Transverse colon (tissue), 4 donors: ENCODE results near the gene POLRMT. TPM values are rescaled to one million over a fixed set of nuclear protein-coding genes. Genes with fewer than 3 reads are reported as not detected.
A peak's percentile ranks its signal among the peaks of the same experiment; 100 is the strongest.

Experiments used
- DNase-seq: peaks from one replicate; pipeline ENCODE4 v3.0.0-alpha.2; 2019
- H3K27ac ChIP-seq, 4 donors: fragments of 200-600 bp; sonication (generic); 2 replicates each; pipeline ENCODE4 v1.5.1; 2016 to 2018; ENCODE audit warnings: inconsistent platforms in 4 of 4
- H3K27me3 ChIP-seq: fragments of 200-600 bp; sonication (generic); 2 replicates; pipeline ENCODE4 v1.5.1; 2017; ENCODE audit warnings: inconsistent platforms
- H3K36me3 ChIP-seq, 4 donors: fragments of 200-600 bp; sonication (generic); 2 replicates each; pipeline ENCODE4 v1.5.1; 2017 to 2019; ENCODE audit warnings: inconsistent platforms in 4 of 4
- H3K4me1 ChIP-seq, 4 donors: fragments of 200-600 bp; sonication (generic); 2 replicates each; pipeline ENCODE4 v1.5.1; 2017 to 2020; ENCODE audit warnings: inconsistent platforms in 4 of 4
- H3K4me3 ChIP-seq, 4 donors: fragments of 200-600 bp; sonication (generic); 1 replicate in 1 of 4; 2 replicates in 3 of 4; pipeline versions ENCODE4 v1.5.1 to v1.6.1; 2017 to 2019; ENCODE audit warnings: inconsistent platforms in 4 of 4
- H3K9me3 ChIP-seq, 2 donors: fragments of 200-600 bp; sonication (generic); 2 replicates each; pipeline ENCODE4 v1.5.1; 2017 to 2019; ENCODE audit warnings: inconsistent platforms in 2 of 2
- CTCF ChIP-seq, 5 experiments: fragments of 200-600 bp in 3 of 5; fragments of 450-650 bp in 2 of 5; sonication (generic) in 3 of 5; IDR thresholded peaks; 1 replicate in 2 of 5; 2 replicates in 3 of 5; pipeline ENCODE4 v1.5.1; 2016 to 2017; ENCODE audit warnings: antibody characterized with exemption in 5 of 5, inconsistent platforms in 3 of 5, mild to moderate bottlenecking in 2 of 5, moderate library complexity in 1 of 5
- EP300 ChIP-seq: sonication (generic); formaldehyde crosslinking; IDR thresholded peaks from one replicate; pipeline ENCODE4 v1.6.1; 2017; ENCODE audit warnings: antibody characterized with exemption, low read depth
- POLR2A ChIP-seq: fragments of 450-650 bp; IDR thresholded peaks from one replicate; pipeline ENCODE4 v1.6.1; 2016; ENCODE audit warnings: antibody characterized with exemption, mild to moderate bottlenecking, moderate library complexity
- POLR2AphosphoS5 ChIP-seq, 3 donors: sonication (generic); formaldehyde crosslinking; IDR thresholded peaks; one replicate each; pipeline ENCODE4 v1.6.1; 2016; ENCODE audit warnings: antibody characterized with exemption in 3 of 3
- WGBS, 2 donors: methylation state at CpG; one replicate each; pipeline ENCODE4 v1.1.5; 2018; ENCODE audit warnings: low coverage in 1 of 2; 5-methylcytosine and 5-hydroxymethylcytosine counted together
- in situ Hi-C, 4 donors: fragments of 200-750 bp; cut with MboI; loops; one replicate each; pipeline versions ENCODE4 v1.15.0 to v1.15.1; 2017; ENCODE audit warnings: low sequenced_read_pairs in 3 of 4, low pct_ligation_motif_present in 1 of 4, low pct_unique_long_range_greater_than_20kb in 1 of 4
- intact Hi-C: fragments of 100-400 bp; cut with DNase I; formaldehyde crosslinking; loops from one replicate; pipeline ENCODE4 v1.15.1; 2023; ENCODE audit warnings: low total_unique reads
- total RNA-seq, 4 donors: library from RNA; depleted of rRNA; stranded (reverse); fragments of >200 nt; gene quantifications; one replicate each; pipeline ENCODE4 v1.1.0, GENCODE V29; 2016

Gene POLRMT
- total RNA-seq, 4 donors from 2014 or later, result 45.9 to 114 (median 63.9) TPM

GRCh38 chr19:593055-593454, 40.3 kb downstream of the POLRMT start:
- Histone ChIP-seq H3K27me3 (peaks cover 90% of the 10 kb centered on the region), H3K9me3 (no peaks in the 10 kb centered on the region), H3K27ac (no peak overlapping the region), H3K4me3 (no peak overlapping the region), H3K36me3 (no peaks in the 10 kb centered on the region), H3K4me1 (peaks cover 7 to 22% (median 17%) of the 10 kb centered on the region in 4 donors)
- intact Hi-C loops, result no loop called here
- in situ Hi-C loops, result no loop called here
- TF ChIP-seq CTCF (IDR thresholded peaks at IDR 0.05), result no peak
- TF ChIP-seq POLR2A, result no peak
- TF ChIP-seq EP300, result no peak
- TF ChIP-seq POLR2AphosphoS5 (IDR thresholded peaks at IDR 0.05), result no peak
- no peak for DNase-seq
- 61 to 73% methylated on average over 6 to 18 of the region's 18 CpGs for WGBS, 2 donors

GRCh38 chr19:592101-592500, 41.2 kb downstream of the POLRMT start:
- no peak overlapping the region for H3K27ac ChIP-seq

GRCh38 chr19:591099-591958, 42.0 kb downstream of the POLRMT start:
- Histone ChIP-seq H3K27me3 (peaks cover 93% of the 10 kb centered on the region), H3K4me1 (peaks cover 7 to 27% (median 19%) of the 10 kb centered on the region in 4 donors), H3K4me3 (no peak overlapping the region), H3K9me3 (no peaks in the 10 kb centered on the region), H3K36me3 (no peaks in the 10 kb centered on the region), H3K27ac (no peak overlapping the region)
- TF ChIP-seq POLR2AphosphoS5 (IDR thresholded peaks at IDR 0.05) (no peak), CTCF (IDR thresholded peaks at IDR 0.05) (no peak), POLR2A (no peak), EP300 (no peak)
- WGBS, 2 donors, result 0 to 47% methylated on average over 1 to 75 of the region's 75 CpGs
- in situ Hi-C loops, result no loop called here
- intact Hi-C loops, result no loop called here
- DNase-seq, result no peak

More at GRCh38 chr19:592101-592500, 41.2 kb downstream of the POLRMT start:
- Histone ChIP-seq H3K27me3 (peaks cover 93% of the 10 kb centered on the region), H3K4me3 (no peak overlapping the region), H3K36me3 (no peaks in the 10 kb centered on the region), H3K9me3 (no peaks in the 10 kb centered on the region), H3K4me1 (peaks cover 7 to 27% (median 19%) of the 10 kb centered on the region in 4 donors)
- no peak for DNase-seq
- in situ Hi-C loops (no loop called here), intact Hi-C loops (no loop called here)
- no peak for TF ChIP-seq POLR2AphosphoS5 (IDR thresholded peaks at IDR 0.05)
- no peak for TF ChIP-seq POLR2A
- no peak for TF ChIP-seq CTCF (IDR thresholded peaks at IDR 0.05)
- no peak for TF ChIP-seq EP300
- WGBS, 2 donors, result 85% methylated on average over 15 of the region's 19 CpGs; no CpG with 5 or more reads in 1 of the 2 donors

GRCh38 chr19:590750-591098, 42.6 kb downstream of the POLRMT start:
- H3K27me3 ChIP-seq, result peaks cover 92% of the 10 kb centered on the region
- peak overlapping the region in 1 of 4 donors; percentile 21 for H3K4me3 ChIP-seq
- H3K27ac ChIP-seq, result no peak overlapping the region
- TF ChIP-seq POLR2AphosphoS5 (IDR thresholded peaks at IDR 0.05) (no peak), POLR2A (no peak), CTCF (IDR thresholded peaks at IDR 0.05) (no peak), EP300 (no peak)
- peaks cover 7 to 27% (median 19%) of the 10 kb centered on the region in 4 donors for H3K4me1 ChIP-seq
- no peaks in the 10 kb centered on the region for H3K9me3 ChIP-seq
- intact Hi-C loops (no loop called here), in situ Hi-C loops (no loop called here)
- 15% methylated on average over 36 of the region's 41 CpGs; no CpG with 5 or more reads in 1 of the 2 donors for WGBS, 2 donors
- H3K36me3 ChIP-seq, result no peaks in the 10 kb centered on the region
- no peak for DNase-seq
